ENCODE measurements around the gene NXPH1. TPM values are rescaled to one million over a fixed set of nuclear protein-coding genes. Genes with fewer than 3 reads are reported as not detected.

NXPH1 gene
- total RNA-seq, 1 donor from 2014 or later: not detected

DNA sequence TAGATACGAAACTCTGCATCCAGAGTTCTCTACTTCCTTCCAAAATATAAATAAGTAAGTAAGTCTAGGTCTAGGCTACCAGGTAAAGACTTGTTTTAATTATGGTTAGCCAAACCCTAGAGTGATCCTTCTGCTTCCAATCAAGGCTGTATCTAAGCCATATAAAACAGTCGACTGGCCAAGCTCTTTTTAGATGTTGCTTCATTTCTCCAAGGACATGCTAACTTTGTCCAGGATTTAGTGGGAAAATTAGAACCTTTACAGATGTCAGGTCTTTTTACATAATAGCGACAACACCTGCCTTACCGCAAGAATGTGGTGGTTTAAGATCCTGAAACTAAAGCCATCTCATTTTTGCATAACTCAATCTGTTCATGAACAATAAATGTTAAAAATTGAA lies 156.8 kb downstream of the NXPH1 start:
- Histone ChIP-seq H3K27me3 (ENCODE audit: control insufficient read depth in 3 of 3, insufficient read depth in 3 of 3, low read length in 3 of 3) (no peaks in the 10 kb centered on the region), H3K4me3 (ENCODE audit: low read length in 3 of 3) (no peak overlapping the region), H3K4me1 (ENCODE audit: control insufficient read depth in 3 of 3, insufficient read depth in 3 of 3, low read length in 3 of 3) (no peaks in the 10 kb centered on the region), H3K27ac (ENCODE audit: low read depth, low read length) (no peak overlapping the region), H3K9ac (ENCODE audit: low read depth in 1 of 3, low read length in 3 of 3) (no peak overlapping the region), H3K36me3 (ENCODE audit: control insufficient read depth in 3 of 3, insufficient read depth in 3 of 3, low read length in 3 of 3) (no peaks in the 10 kb centered on the region), H3K9me3 (ENCODE audit: control insufficient read depth in 3 of 3, low read length in 3 of 3) (no peaks in the 10 kb centered on the region)

DNA sequence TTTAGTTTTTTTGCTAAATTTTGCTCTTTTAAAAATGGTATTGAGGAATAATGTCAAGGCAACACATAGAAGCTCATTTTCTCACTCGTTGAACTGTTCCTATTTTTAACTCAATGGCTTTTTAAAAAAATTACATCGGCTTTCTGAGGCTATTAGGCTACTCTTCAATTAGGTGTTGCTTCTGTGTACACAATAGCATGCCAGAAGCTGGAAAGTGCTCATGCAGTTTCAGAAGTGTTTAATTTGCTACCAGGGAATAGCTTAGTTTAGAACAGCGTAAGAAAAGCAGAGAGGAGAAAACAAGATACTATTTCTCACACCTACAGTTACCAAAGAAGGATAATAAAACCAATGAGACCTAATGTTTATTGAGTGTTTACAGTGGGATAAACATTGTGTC lies 157.4 kb downstream of the NXPH1 start:
- Histone ChIP-seq H3K9ac (ENCODE audit: low read depth in 1 of 3, low read length in 3 of 3) (no peak overlapping the region), H3K4me3 (ENCODE audit: low read length in 3 of 3) (no peak overlapping the region), H3K36me3 (ENCODE audit: control insufficient read depth in 3 of 3, insufficient read depth in 3 of 3, low read length in 3 of 3) (no peaks in the 10 kb centered on the region), H3K4me1 (ENCODE audit: control insufficient read depth in 3 of 3, insufficient read depth in 3 of 3, low read length in 3 of 3) (no peaks in the 10 kb centered on the region), H3K27ac (ENCODE audit: low read depth, low read length) (no peak overlapping the region), H3K27me3 (ENCODE audit: control insufficient read depth in 3 of 3, insufficient read depth in 3 of 3, low read length in 3 of 3) (no peaks in the 10 kb centered on the region), H3K9me3 (ENCODE audit: control insufficient read depth in 3 of 3, low read length in 3 of 3) (no peaks in the 10 kb centered on the region)

DNA sequence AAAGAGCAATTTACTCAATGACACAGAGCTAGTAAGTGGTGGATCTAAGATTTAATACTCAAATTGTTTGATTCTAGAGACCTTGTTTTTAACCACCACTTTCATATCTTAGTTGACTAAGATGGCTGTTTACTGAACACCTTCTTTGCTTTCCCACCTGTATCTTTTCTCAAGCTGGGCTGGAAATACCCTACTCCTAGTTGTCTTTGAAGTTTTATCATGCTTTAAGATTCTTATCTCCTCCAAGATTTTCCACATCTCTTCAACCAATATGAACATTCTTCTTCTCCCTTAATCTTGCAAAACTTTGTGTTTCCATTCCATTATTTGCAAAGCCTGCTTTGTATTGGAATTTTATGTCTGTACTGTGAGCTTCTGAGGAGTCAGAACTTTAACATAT lies 157.9 kb downstream of the NXPH1 start:
- Histone ChIP-seq H3K27ac (ENCODE audit: low read depth, low read length) (no peak overlapping the region), H3K4me3 (ENCODE audit: low read length in 3 of 3) (no peak overlapping the region), H3K36me3 (ENCODE audit: control insufficient read depth in 3 of 3, insufficient read depth in 3 of 3, low read length in 3 of 3) (no peaks in the 10 kb centered on the region), H3K4me1 (ENCODE audit: control insufficient read depth in 3 of 3, insufficient read depth in 3 of 3, low read length in 3 of 3) (no peaks in the 10 kb centered on the region), H3K9ac (ENCODE audit: low read depth in 1 of 3, low read length in 3 of 3) (no peak overlapping the region), H3K9me3 (ENCODE audit: control insufficient read depth in 3 of 3, low read length in 3 of 3) (no peaks in the 10 kb centered on the region), H3K27me3 (ENCODE audit: control insufficient read depth in 3 of 3, insufficient read depth in 3 of 3, low read length in 3 of 3) (no peaks in the 10 kb centered on the region)

DNA sequence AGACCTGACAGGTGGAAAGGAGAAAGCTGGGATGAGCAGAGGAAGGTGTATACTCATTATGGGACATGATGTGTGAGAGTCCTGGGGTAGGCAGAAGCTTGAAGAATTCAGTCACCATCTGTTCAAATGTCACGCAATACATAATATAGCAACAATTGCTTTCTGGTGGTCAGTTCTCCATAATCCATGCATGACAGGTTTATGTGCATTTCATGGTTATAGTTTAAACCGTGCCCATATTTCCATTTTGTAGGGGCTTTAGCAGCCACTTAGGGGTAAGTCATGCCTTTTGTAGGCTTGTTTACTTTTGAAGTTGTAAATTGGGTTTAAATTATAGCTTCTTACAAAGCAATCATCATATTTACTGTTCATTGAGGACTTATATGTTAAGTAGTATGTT lies 158.8 kb downstream of the NXPH1 start:
- no peak overlapping the region for H3K27ac ChIP-seq (ENCODE audit: low read depth, low read length)
- H3K36me3 ChIP-seq (ENCODE audit: control insufficient read depth in 3 of 3, insufficient read depth in 3 of 3, low read length in 3 of 3): no peaks in the 10 kb centered on the region
- no peak overlapping the region for H3K4me3 ChIP-seq (ENCODE audit: low read length in 3 of 3)
- H3K9me3 ChIP-seq (ENCODE audit: control insufficient read depth in 3 of 3, low read length in 3 of 3): no peaks in the 10 kb centered on the region
- H3K4me1 ChIP-seq (ENCODE audit: control insufficient read depth in 3 of 3, insufficient read depth in 3 of 3, low read length in 3 of 3): no peaks in the 10 kb centered on the region
- H3K9ac ChIP-seq (ENCODE audit: low read depth in 1 of 3, low read length in 3 of 3): no peak overlapping the region
- no peaks in the 10 kb centered on the region for H3K27me3 ChIP-seq (ENCODE audit: control insufficient read depth in 3 of 3, insufficient read depth in 3 of 3, low read length in 3 of 3)

DNA sequence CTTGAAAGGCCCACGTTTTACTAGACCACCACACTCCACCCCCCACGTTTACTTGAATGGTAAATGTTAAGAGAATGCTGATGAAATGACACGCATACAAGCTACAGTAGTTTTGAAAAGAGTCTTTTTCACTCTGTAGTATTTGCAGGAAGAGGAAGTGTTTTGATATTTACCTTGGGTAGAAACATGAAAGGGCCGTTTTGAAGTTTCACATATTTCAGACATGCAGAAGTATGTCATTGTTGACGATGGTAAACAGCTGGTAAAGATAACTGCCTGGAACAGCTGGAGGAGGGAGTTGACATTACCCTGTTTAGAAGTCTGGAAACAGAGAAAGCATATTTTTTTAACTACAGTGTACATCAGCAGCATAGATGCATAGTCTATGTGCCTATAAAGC lies 160.7 kb downstream of the NXPH1 start:
- Histone ChIP-seq H3K27ac (ENCODE audit: low read depth, low read length) (no peak overlapping the region), H3K4me1 (ENCODE audit: control insufficient read depth in 3 of 3, insufficient read depth in 3 of 3, low read length in 3 of 3) (no peaks in the 10 kb centered on the region), H3K36me3 (ENCODE audit: control insufficient read depth in 3 of 3, insufficient read depth in 3 of 3, low read length in 3 of 3) (no peaks in the 10 kb centered on the region), H3K9ac (ENCODE audit: low read depth in 1 of 3, low read length in 3 of 3) (no peak overlapping the region), H3K9me3 (ENCODE audit: control insufficient read depth in 3 of 3, low read length in 3 of 3) (no peaks in the 10 kb centered on the region), H3K4me3 (ENCODE audit: low read length in 3 of 3) (no peak overlapping the region), H3K27me3 (ENCODE audit: control insufficient read depth in 3 of 3, insufficient read depth in 3 of 3, low read length in 3 of 3) (no peaks in the 10 kb centered on the region)

DNA sequence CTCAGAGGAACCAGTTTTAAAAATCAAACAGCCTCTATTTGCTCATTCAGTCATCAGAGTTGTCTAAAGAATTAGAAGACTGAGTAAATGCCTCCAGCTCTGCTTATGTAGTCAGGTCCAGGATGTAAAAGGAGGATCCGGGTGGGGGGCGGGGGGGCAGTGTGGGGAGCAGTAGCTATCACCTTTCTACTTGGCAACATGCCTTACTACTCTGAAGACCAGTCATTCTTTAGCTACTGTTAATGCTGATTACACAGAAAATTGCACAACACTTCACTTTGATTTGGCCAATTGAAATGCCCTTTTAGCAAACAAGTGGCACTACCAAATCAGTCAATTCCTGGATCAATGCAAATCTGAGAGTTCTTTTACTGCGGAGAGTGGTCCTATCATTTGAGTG lies 164.2 kb downstream of the NXPH1 start:
- no peak overlapping the region for H3K4me3 ChIP-seq (ENCODE audit: low read length in 3 of 3)
- no peaks in the 10 kb centered on the region for H3K36me3 ChIP-seq (ENCODE audit: control insufficient read depth in 3 of 3, insufficient read depth in 3 of 3, low read length in 3 of 3)
- no peaks in the 10 kb centered on the region for H3K27me3 ChIP-seq (ENCODE audit: control insufficient read depth in 3 of 3, insufficient read depth in 3 of 3, low read length in 3 of 3)
- no peaks in the 10 kb centered on the region for H3K4me1 ChIP-seq (ENCODE audit: control insufficient read depth in 3 of 3, insufficient read depth in 3 of 3, low read length in 3 of 3)
- H3K9ac ChIP-seq (ENCODE audit: low read depth in 1 of 3, low read length in 3 of 3): no peak overlapping the region
- no peaks in the 10 kb centered on the region for H3K9me3 ChIP-seq (ENCODE audit: control insufficient read depth in 3 of 3, low read length in 3 of 3)
- H3K27ac ChIP-seq (ENCODE audit: low read depth, low read length): no peak overlapping the region

DNA sequence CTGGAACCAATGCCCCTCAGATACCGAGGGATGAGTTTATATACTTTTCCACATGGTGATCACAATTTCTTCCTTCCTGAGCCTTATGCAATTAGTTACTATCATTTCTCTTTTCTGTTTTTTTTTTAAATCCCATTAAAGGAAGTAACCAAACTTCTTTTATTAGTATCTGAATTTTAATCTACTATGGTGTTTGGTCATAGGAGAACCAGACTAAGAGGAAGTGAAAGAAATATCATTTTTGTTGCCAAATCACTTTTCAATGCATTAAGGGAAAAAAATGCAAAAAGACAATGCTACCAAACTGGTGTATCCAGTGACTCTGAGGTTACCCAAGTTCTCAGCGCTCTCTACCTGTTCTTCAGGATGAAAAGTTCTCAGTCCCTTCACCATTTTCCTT lies 167.7 kb downstream of the NXPH1 start:
- no peak overlapping the region for H3K27ac ChIP-seq (ENCODE audit: low read depth, low read length)
- H3K9ac ChIP-seq (ENCODE audit: low read depth in 1 of 3, low read length in 3 of 3): no peak overlapping the region
- H3K4me3 ChIP-seq (ENCODE audit: low read length in 3 of 3): no peak overlapping the region
- H3K36me3 ChIP-seq (ENCODE audit: control insufficient read depth in 3 of 3, insufficient read depth in 3 of 3, low read length in 3 of 3): no peaks in the 10 kb centered on the region
- H3K27me3 ChIP-seq (ENCODE audit: control insufficient read depth in 3 of 3, insufficient read depth in 3 of 3, low read length in 3 of 3): no peaks in the 10 kb centered on the region
- no peaks in the 10 kb centered on the region for H3K9me3 ChIP-seq (ENCODE audit: control insufficient read depth in 3 of 3, low read length in 3 of 3)
- H3K4me1 ChIP-seq (ENCODE audit: control insufficient read depth in 3 of 3, insufficient read depth in 3 of 3, low read length in 3 of 3): no peaks in the 10 kb centered on the region

DNA sequence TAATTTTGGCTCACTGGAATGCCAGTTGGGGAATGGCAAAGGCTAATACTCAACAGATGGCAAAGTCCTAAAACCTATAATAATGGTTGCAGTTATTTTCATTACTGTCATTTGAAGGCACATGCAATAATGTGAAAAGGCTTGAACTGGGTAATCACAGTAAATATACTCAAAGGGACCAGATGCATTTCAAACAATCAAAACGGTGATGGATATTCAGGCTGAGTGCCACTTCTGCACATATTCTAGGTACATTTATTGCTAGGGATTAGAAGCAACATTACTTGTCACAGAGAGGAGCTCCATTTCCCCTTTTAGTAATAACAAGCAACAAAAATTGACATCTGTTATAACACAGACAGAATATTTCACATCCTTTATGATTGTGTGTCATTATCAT lies 171.8 kb downstream of the NXPH1 start:
- Histone ChIP-seq H3K4me1 (ENCODE audit: control insufficient read depth in 3 of 3, insufficient read depth in 3 of 3, low read length in 3 of 3) (no peaks in the 10 kb centered on the region), H3K4me3 (ENCODE audit: low read length in 3 of 3) (no peak overlapping the region), H3K9ac (ENCODE audit: low read depth in 1 of 3, low read length in 3 of 3) (no peak overlapping the region), H3K27me3 (ENCODE audit: control insufficient read depth in 3 of 3, insufficient read depth in 3 of 3, low read length in 3 of 3) (no peaks in the 10 kb centered on the region), H3K36me3 (ENCODE audit: control insufficient read depth in 3 of 3, insufficient read depth in 3 of 3, low read length in 3 of 3) (no peaks in the 10 kb centered on the region), H3K9me3 (ENCODE audit: control insufficient read depth in 3 of 3, low read length in 3 of 3) (peaks cover 0 to 3% (median 0%) of the 10 kb centered on the region in 3 donors), H3K27ac (ENCODE audit: low read depth, low read length) (no peak overlapping the region)

DNA sequence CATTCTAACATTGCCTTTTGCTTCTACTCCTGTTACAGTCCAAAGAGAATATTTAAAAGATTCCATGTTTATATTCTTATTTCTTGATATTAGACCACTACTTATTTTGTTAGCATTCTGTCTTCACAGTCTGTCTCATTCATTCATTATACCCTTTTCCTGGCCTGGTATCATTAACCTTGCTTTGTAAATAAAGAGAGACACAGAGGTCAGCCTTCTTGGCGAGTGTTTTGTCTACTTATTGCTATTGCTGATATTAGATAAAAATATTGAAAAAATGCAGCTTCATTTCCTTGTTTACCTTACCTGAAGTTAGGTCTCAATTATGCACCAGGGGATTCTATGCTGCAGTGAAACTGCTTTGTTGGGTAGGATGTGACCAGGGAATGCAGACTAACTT lies 179.2 kb downstream of the NXPH1 start:
- Histone ChIP-seq H3K27me3 (ENCODE audit: control insufficient read depth in 3 of 3, insufficient read depth in 3 of 3, low read length in 3 of 3) (no peaks in the 10 kb centered on the region), H3K4me1 (ENCODE audit: control insufficient read depth in 3 of 3, insufficient read depth in 3 of 3, low read length in 3 of 3) (no peaks in the 10 kb centered on the region), H3K36me3 (ENCODE audit: control insufficient read depth in 3 of 3, insufficient read depth in 3 of 3, low read length in 3 of 3) (no peaks in the 10 kb centered on the region), H3K4me3 (ENCODE audit: low read length in 3 of 3) (no peak overlapping the region), H3K27ac (ENCODE audit: low read depth, low read length) (no peak overlapping the region), H3K9me3 (ENCODE audit: control insufficient read depth in 3 of 3, low read length in 3 of 3) (peaks cover 0 to 3% (median 0%) of the 10 kb centered on the region in 3 donors), H3K9ac (ENCODE audit: low read depth in 1 of 3, low read length in 3 of 3) (no peak overlapping the region)

DNA sequence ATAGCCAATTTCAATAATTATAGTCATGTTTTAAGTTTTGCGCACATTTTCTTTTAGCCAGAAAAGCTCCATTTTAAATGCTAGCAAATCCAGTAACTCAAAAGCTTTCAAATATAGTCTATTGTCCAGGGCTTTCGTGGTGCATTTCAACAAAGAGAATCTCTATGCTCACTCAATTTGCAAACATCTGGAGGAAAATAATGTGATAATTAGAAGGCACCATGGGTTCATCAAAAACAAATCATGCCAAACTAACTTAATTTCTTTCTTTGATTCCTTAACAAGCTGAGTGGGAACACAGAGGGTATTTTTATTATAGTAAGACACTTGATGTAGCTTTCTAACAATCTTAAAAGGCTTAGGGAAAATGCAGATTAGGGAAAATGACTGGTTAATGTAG lies 179.8 kb downstream of the NXPH1 start:
- Histone ChIP-seq H3K9ac (ENCODE audit: low read depth in 1 of 3, low read length in 3 of 3) (no peak overlapping the region), H3K4me3 (ENCODE audit: low read length in 3 of 3) (no peak overlapping the region), H3K9me3 (ENCODE audit: control insufficient read depth in 3 of 3, low read length in 3 of 3) (no peaks in the 10 kb centered on the region), H3K27ac (ENCODE audit: low read depth, low read length) (no peak overlapping the region), H3K36me3 (ENCODE audit: control insufficient read depth in 3 of 3, insufficient read depth in 3 of 3, low read length in 3 of 3) (no peaks in the 10 kb centered on the region), H3K4me1 (ENCODE audit: control insufficient read depth in 3 of 3, insufficient read depth in 3 of 3, low read length in 3 of 3) (no peaks in the 10 kb centered on the region), H3K27me3 (ENCODE audit: control insufficient read depth in 3 of 3, insufficient read depth in 3 of 3, low read length in 3 of 3) (no peaks in the 10 kb centered on the region)

DNA sequence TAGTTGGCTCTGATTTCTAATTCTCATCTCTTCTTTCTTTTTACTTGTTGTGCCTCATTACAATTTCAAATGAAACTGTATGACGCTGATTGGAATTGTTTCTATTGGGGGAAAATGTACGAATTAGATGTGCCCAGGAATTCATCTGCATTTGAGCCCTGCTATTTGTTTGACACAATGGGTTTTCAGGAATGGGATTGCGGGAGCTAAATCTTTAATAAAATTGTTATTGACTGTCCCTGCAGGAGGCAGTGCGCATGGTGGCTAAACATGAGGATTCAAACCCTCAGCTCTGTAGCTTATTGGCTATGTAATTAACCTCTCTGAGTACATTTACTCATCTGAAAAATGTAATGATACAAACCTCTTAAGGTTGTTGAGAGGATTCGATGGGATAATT lies 181.6 kb downstream of the NXPH1 start:
- H3K27ac ChIP-seq (ENCODE audit: low read depth, low read length): no peak overlapping the region
- H3K4me3 ChIP-seq (ENCODE audit: low read length in 3 of 3): no peak overlapping the region
- H3K9me3 ChIP-seq (ENCODE audit: control insufficient read depth in 3 of 3, low read length in 3 of 3): no peaks in the 10 kb centered on the region
- H3K27me3 ChIP-seq (ENCODE audit: control insufficient read depth in 3 of 3, insufficient read depth in 3 of 3, low read length in 3 of 3): no peaks in the 10 kb centered on the region
- H3K4me1 ChIP-seq (ENCODE audit: control insufficient read depth in 3 of 3, insufficient read depth in 3 of 3, low read length in 3 of 3): no peaks in the 10 kb centered on the region
- H3K9ac ChIP-seq (ENCODE audit: low read depth in 1 of 3, low read length in 3 of 3): no peak overlapping the region
- H3K36me3 ChIP-seq (ENCODE audit: control insufficient read depth in 3 of 3, insufficient read depth in 3 of 3, low read length in 3 of 3): no peaks in the 10 kb centered on the region
